Measurements from ENCODE around the gene THY1.
A peak's percentile ranks its signal among the peaks of the same experiment; 100 is the strongest.
"Not testable (repeated sequence)": the region's sequence is repeated elsewhere in the genome, so short reads cannot be mapped to it uniquely, and the experiment has no call there.

The THY1 gene

DNA sequence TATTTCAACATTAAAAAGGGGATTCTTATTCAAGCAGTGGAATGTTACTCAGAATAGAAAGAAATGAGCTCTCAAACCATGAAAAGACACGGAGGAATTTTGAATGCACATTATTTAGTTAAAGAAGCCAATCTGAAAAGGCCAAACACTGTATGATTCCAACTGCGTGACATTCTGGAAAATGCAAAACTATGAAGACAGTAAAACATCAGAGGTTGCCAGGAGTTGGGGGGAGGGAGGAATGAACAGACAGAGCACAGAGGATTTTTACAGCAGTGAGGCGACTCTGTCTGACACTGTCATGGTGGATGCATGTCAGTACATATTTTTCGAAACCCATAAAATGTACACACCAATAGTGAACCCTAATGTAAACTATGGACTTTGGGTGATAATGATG lies 22.9 kb upstream of the THY1 start:
- Histone ChIP-seq H3K27ac (ENCODE audit: low read depth, low read length, severe bottlenecking) (no peak overlapping the region), H3K9me3 (ENCODE audit: control insufficient read depth, low read length) (no peaks in the 10 kb centered on the region), H3K36me3 (ENCODE audit: control insufficient read depth, insufficient read depth, low read length) (no peaks in the 10 kb centered on the region), H3K4me1 (ENCODE audit: control insufficient read depth, insufficient read depth, low read length, poor library complexity, severe bottlenecking) (peaks cover 6% of the 10 kb centered on the region), H3K4me3 (ENCODE audit: extremely low read depth, insufficient read depth, low read length, poor library complexity, severe bottlenecking) (no peak overlapping the region)
- 90 to 96% methylated on average over 2 to 3 of the region's 4 CpGs for WGBS, 2 experiments (ENCODE audit: insufficient coverage in 2 of 2)

DNA sequence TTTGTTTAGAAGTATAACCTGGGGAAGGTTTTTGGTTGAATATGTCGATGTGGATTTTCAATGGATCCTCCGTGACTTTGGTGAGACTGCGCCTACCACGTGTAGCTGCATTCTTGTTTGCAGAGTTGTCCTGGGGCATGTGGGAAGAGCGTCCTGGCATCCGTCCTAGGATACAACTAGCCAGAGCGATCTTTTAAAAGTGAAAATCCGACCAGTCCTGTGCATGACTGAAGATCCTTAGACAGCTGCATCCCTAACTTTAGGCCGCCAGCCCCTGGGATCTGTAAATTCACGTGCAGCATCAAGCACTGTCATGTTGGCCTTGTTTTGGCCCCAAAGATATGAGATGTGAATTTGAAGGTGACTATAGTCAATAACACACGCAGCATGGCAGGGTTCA lies 22.4 kb upstream of the THY1 start:
- H3K9me3 ChIP-seq (ENCODE audit: control insufficient read depth, low read length), result no peaks in the 10 kb centered on the region
- H3K36me3 ChIP-seq (ENCODE audit: control insufficient read depth, insufficient read depth, low read length), result no peaks in the 10 kb centered on the region
- H3K4me1 ChIP-seq (ENCODE audit: control insufficient read depth, insufficient read depth, low read length, poor library complexity, severe bottlenecking), result peaks cover 1% of the 10 kb centered on the region
- 92 to 93% methylated on average over 10 of the region's 11 CpGs for WGBS, 2 experiments (ENCODE audit: insufficient coverage in 2 of 2)
- H3K4me3 ChIP-seq (ENCODE audit: extremely low read depth, insufficient read depth, low read length, poor library complexity, severe bottlenecking), result no peak overlapping the region
- no peak overlapping the region for H3K27ac ChIP-seq (ENCODE audit: low read depth, low read length, severe bottlenecking)

DNA sequence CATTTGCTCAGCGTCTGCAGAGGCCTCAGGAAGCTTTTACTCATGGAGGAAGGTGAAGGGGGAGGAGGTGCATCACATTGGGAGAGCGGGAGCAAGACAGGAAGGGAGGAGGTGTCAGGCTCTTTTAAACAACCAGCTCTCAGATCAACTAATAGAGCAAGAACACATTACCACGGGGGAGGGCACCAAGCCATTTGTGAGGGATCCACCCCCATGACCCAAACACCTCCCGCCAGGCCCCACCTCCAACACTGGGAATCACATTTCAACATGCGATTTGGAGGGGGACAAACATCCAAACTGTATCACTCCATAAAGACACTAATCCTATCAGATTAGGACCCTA lies 18.9 kb upstream of the THY1 start:
- no peak overlapping the region for H3K27ac ChIP-seq (ENCODE audit: low read depth, low read length, severe bottlenecking)
- WGBS, 2 experiments (ENCODE audit: insufficient coverage in 2 of 2), result 50 to 71% methylated on average over 2 to 4 of the region's 5 CpGs
- H3K4me1 ChIP-seq (ENCODE audit: control insufficient read depth, insufficient read depth, low read length, poor library complexity, severe bottlenecking), result no peaks in the 10 kb centered on the region
- H3K36me3 ChIP-seq (ENCODE audit: control insufficient read depth, insufficient read depth, low read length), result no peaks in the 10 kb centered on the region
- no peak overlapping the region for H3K4me3 ChIP-seq (ENCODE audit: extremely low read depth, insufficient read depth, low read length, poor library complexity, severe bottlenecking)
- H3K9me3 ChIP-seq (ENCODE audit: control insufficient read depth, low read length), result no peaks in the 10 kb centered on the region

DNA sequence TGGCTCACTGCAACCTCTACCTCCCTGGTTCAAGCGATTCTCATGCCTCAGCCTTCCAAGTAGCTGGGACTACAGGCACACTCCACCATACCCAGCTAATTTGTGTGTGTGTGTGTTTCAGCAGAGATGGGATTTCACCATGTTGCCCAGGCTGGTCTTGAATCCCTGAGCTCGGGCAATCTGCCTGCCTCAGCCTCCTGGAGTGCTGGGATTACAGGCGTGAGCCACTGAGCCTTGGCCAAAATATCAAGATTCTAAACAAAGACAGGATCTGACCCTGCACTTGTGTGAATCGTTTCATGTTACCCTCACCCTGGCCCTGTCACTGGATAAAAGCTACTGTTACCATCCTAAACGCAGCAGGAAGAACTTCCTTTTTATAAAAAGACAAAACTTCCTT lies 15.6 kb upstream of the THY1 start:
- H3K36me3 ChIP-seq (ENCODE audit: control insufficient read depth, insufficient read depth, low read length), result no peaks in the 10 kb centered on the region
- H3K27ac ChIP-seq (ENCODE audit: low read depth, low read length, severe bottlenecking), result no peak overlapping the region

DNA sequence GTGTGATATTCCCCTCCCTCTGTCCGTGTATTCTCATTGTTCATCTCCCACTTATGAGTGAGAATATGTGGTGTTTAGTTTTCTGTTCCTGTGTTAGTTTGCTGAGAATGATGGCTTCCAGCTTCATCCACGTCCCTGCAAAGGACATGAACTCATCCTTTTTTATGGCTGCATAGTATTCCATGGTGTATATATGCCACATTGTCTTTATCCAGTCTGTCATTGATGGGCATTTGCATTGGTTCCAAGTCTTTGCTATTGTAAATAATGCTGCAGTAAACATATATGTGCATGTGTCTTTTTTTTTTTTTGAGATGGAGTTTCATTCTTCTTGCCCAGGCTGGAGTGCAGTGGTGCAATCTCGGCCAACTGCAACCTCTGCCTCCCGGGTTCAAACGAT lies 14.5 kb upstream of the THY1 start:
- H3K36me3 ChIP-seq (ENCODE audit: control insufficient read depth, insufficient read depth, low read length), result not testable (repeated sequence)
- peaks cover 10% of the 10 kb centered on the region for H3K4me1 ChIP-seq (ENCODE audit: control insufficient read depth, insufficient read depth, low read length, poor library complexity, severe bottlenecking)
- 90 to 100% methylated on average over 2 to 3 of the region's 5 CpGs for WGBS, 2 experiments (ENCODE audit: insufficient coverage in 2 of 2)

More for the DNA sequence above, 15.6 kb upstream of the THY1 start:
- Histone ChIP-seq H3K9me3 (ENCODE audit: control insufficient read depth, low read length) (no peaks in the 10 kb centered on the region), H3K4me3 (ENCODE audit: extremely low read depth, insufficient read depth, low read length, poor library complexity, severe bottlenecking) (no peak overlapping the region), H3K4me1 (ENCODE audit: control insufficient read depth, insufficient read depth, low read length, poor library complexity, severe bottlenecking) (peaks cover under 1% of the 10 kb centered on the region)
- WGBS, 2 experiments (ENCODE audit: insufficient coverage in 2 of 2), result 68 to 74% methylated on average over 4 of the region's 5 CpGs

DNA sequence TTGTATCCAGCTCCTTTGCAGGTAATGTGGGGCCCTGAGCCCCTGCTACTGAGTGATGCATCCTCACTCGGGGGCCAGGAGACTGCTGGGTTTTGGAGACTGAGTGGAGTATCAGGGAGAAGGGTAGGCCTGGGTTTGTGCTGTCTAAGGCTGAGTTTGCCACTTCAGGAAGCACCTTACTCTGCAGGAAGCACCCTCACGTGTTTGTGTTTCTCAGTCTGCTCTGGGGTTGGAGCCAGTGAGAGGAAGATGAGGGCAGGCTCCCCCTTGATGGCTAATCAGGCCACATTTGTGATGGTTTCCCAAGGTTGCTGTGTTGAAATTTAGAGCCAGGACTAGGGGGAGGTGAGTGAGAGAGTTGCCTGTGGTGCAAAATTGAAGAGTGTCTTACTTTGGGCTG lies 13.7 kb upstream of the THY1 start:
- WGBS, 2 experiments (ENCODE audit: insufficient coverage in 2 of 2), result 80 to 89% methylated on average over 2 of the region's 2 CpGs
- no peaks in the 10 kb centered on the region for H3K9me3 ChIP-seq (ENCODE audit: control insufficient read depth, low read length)
- H3K4me3 ChIP-seq (ENCODE audit: extremely low read depth, insufficient read depth, low read length, poor library complexity, severe bottlenecking), result no peak overlapping the region
- peaks cover 16% of the 10 kb centered on the region for H3K4me1 ChIP-seq (ENCODE audit: control insufficient read depth, insufficient read depth, low read length, poor library complexity, severe bottlenecking)
- H3K36me3 ChIP-seq (ENCODE audit: control insufficient read depth, insufficient read depth, low read length), result no peaks in the 10 kb centered on the region
- no peak overlapping the region for H3K27ac ChIP-seq (ENCODE audit: low read depth, low read length, severe bottlenecking)

More for the DNA sequence above, 14.5 kb upstream of the THY1 start:
- H3K9me3 ChIP-seq (ENCODE audit: control insufficient read depth, low read length); H3K27ac ChIP-seq (ENCODE audit: low read depth, low read length, severe bottlenecking); H3K4me3 ChIP-seq (ENCODE audit: extremely low read depth, insufficient read depth, low read length, poor library complexity, severe bottlenecking): not testable (repeated sequence)

DNA sequence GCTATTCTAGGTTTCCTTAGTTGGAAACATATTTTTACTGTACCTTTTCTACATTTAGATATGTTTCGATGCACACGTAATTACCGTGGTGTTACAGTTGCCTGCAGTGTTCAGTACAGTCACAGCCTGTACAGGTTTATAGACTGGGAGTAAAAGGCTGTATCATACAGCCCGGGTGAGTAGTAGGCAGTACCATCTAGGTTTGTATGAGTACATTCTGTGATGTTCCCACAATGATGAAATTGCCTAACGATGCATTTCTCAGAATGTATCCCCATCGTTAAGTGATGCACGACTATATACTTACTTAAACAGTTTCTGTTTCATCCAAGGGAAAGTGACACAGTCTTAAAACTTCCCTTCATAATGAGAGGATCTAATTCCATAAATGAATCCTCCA lies 13.1 kb upstream of the THY1 start:
- Histone ChIP-seq H3K9me3 (ENCODE audit: control insufficient read depth, low read length) (no peaks in the 10 kb centered on the region), H3K4me3 (ENCODE audit: extremely low read depth, insufficient read depth, low read length, poor library complexity, severe bottlenecking) (no peak overlapping the region), H3K36me3 (ENCODE audit: control insufficient read depth, insufficient read depth, low read length) (no peaks in the 10 kb centered on the region), H3K4me1 (ENCODE audit: control insufficient read depth, insufficient read depth, low read length, poor library complexity, severe bottlenecking) (peaks cover 16% of the 10 kb centered on the region), H3K27ac (ENCODE audit: low read depth, low read length, severe bottlenecking) (no peak overlapping the region)
- WGBS, 2 experiments (ENCODE audit: insufficient coverage in 2 of 2), result 86 to 97% methylated on average over 2 to 5 of the region's 7 CpGs

DNA sequence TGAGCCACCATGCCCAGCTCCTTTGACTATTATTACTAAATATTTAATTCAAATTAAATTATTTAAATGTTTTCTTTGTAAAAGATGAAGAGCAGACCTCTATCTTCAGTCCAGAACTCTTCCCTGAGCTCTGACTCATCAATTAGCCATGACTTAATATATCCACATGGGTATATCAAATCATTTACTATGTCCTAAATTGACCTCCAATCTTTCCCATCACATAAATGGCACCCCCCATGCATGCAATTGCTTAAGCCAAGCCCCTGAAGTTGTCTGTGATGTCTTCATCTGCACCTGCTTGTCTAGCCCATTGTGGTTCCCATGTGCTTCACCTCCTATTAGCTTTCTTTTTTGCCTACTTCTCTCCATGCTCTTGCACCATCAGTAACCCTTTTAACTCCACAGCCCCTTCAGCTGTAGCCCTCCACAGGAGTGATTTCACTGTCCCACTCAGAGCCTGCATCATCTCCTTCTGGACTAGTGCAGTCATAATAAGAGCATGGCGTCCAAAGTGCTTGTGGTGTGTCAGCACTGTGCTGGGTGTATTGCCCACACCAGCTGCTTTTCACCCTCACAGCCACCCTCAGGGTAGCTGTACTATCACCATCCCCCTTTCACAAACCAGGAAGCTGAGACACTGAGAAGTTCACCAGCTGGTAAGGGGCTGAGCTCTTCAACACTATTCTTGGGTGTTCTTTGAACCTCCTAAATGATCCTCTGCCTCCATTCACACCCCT lies 11.8 kb upstream of the THY1 start:
- H3K9me3 ChIP-seq (ENCODE audit: control insufficient read depth, low read length), result no peaks in the 10 kb centered on the region
- no peak overlapping the region for H3K27ac ChIP-seq (ENCODE audit: low read depth, low read length, severe bottlenecking)
- no peaks in the 10 kb centered on the region for H3K36me3 ChIP-seq (ENCODE audit: control insufficient read depth, insufficient read depth, low read length)
- no peak overlapping the region for H3K4me3 ChIP-seq (ENCODE audit: extremely low read depth, insufficient read depth, low read length, poor library complexity, severe bottlenecking)
- peaks cover 16% of the 10 kb centered on the region for H3K4me1 ChIP-seq (ENCODE audit: control insufficient read depth, insufficient read depth, low read length, poor library complexity, severe bottlenecking)
- WGBS, 2 experiments (ENCODE audit: insufficient coverage in 2 of 2), result no CpG with 5 or more reads among the region's 1 CpG

DNA sequence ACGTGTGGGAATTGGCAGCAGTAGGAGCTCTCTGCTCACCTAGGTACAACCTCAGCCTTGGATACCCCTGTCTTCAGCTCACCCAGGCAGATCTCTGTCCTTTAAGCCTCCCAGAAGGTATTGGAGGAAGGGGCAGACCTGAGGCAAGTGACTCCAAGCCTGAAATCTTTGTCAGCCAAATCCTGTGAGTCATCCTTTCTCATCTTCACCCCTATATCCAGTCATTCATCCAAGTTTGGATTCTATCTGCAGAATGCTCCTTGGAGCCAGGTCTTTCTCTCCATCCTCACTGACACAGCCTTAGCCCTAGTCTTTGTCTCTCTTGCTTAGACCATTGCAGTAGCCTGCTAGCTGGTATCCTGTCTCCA lies 10.4 kb upstream of the THY1 start:
- WGBS, 2 experiments (ENCODE audit: insufficient coverage in 2 of 2), result no CpG with 5 or more reads among the region's 1 CpG
- Histone ChIP-seq H3K9me3 (ENCODE audit: control insufficient read depth, low read length) (no peaks in the 10 kb centered on the region), H3K4me3 (ENCODE audit: extremely low read depth, insufficient read depth, low read length, poor library complexity, severe bottlenecking) (no peak overlapping the region), H3K36me3 (ENCODE audit: control insufficient read depth, insufficient read depth, low read length) (no peaks in the 10 kb centered on the region), H3K27ac (ENCODE audit: low read depth, low read length, severe bottlenecking) (peak overlapping the region; percentile 70), H3K4me1 (ENCODE audit: control insufficient read depth, insufficient read depth, low read length, poor library complexity, severe bottlenecking) (peaks cover 16% of the 10 kb centered on the region)

DNA sequence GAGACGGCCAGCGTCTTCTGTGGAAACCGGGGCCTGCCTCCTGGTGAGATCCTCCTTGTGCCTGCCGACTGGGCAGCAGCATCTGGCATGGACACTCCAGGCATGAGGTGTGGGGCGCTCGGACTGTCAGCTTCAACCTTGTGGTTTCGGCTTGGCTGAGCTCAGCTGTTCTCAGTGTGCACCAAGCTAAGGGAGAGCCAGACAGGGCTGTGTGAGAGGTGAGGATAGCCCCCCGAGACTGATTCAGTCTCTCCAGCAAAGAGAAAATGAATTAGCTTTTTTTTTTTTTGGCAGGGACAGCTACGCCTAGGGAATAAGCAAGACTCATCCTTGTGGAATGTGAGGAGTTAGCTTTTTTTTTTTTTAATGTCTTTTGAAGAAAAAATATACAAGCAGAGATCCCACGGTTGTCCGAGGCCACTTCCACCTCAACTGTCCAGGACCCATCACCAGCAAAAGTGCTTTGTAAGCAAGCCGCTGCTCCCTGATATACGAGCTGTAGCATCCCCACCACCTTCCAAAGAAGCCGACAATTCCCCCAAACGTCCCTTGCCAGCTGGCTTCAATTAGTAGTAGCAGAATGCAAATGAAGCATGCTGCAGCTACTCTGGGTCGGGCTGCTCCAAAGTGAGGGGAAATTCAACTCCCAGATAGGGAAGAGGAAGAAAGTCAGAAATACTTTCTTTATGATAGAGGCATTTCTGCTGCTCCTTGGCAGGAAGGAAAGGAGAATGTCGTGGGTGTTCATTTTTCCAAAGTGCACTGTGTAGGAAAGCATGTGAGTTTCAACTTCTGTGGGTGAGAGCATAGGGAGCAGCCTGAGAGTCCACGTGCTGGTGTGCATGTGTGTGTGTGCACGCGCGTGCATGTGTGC lies 9.7 kb upstream of the THY1 start:
- no peak overlapping the region for H3K4me3 ChIP-seq (ENCODE audit: extremely low read depth, insufficient read depth, low read length, poor library complexity, severe bottlenecking)
- H3K27ac ChIP-seq (ENCODE audit: low read depth, low read length, severe bottlenecking), result peak overlapping the region; percentile 70

DNA sequence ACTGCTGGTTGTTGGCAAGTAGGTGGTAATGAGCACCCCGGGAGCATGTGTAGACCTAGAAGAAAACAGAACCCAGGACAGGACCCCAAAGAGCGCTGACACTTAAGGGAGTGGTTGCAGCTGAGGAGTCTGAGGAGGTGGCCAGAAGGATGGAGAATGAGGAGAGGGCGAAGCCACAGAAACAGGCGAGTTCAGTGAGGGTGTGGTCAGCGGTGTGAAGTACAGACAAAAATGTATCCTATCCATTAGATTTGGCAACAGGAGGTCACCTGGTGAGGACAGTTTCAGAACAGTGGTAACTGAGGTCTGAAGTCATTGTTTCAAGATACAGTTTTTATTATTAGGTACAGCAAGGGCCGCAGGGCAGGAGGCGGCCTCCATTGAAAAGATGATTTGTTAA lies 8.6 kb upstream of the THY1 start:
- Histone ChIP-seq H3K4me3 (ENCODE audit: extremely low read depth, insufficient read depth, low read length, poor library complexity, severe bottlenecking) (no peak overlapping the region), H3K9me3 (ENCODE audit: control insufficient read depth, low read length) (no peaks in the 10 kb centered on the region), H3K4me1 (ENCODE audit: control insufficient read depth, insufficient read depth, low read length, poor library complexity, severe bottlenecking) (peaks cover 16% of the 10 kb centered on the region), H3K27ac (ENCODE audit: low read depth, low read length, severe bottlenecking) (no peak overlapping the region), H3K36me3 (ENCODE audit: control insufficient read depth, insufficient read depth, low read length) (no peaks in the 10 kb centered on the region)
- WGBS, 2 experiments (ENCODE audit: insufficient coverage in 2 of 2), result 97 to 100% methylated on average over 7 of the region's 7 CpGs

More for the DNA sequence above, 9.7 kb upstream of the THY1 start:
- Histone ChIP-seq H3K36me3 (ENCODE audit: control insufficient read depth, insufficient read depth, low read length) (no peaks in the 10 kb centered on the region), H3K9me3 (ENCODE audit: control insufficient read depth, low read length) (no peaks in the 10 kb centered on the region), H3K4me1 (ENCODE audit: control insufficient read depth, insufficient read depth, low read length, poor library complexity, severe bottlenecking) (peaks cover 16% of the 10 kb centered on the region)
- WGBS, 2 experiments (ENCODE audit: insufficient coverage in 2 of 2), result 47 to 56% methylated on average over 15 to 16 of the region's 21 CpGs

Measured in mesodermal cell (in vitro differentiated cells).